ENCODE measurements around the gene TRIM32. TPM values are rescaled to one million over a fixed set of nuclear protein-coding genes. Genes with fewer than 3 reads are reported as not detected.

Gene TRIM32
- total RNA-seq, 4 donors from 2014 or later = 12.6 to 25.8 (median 24.3) TPM

DNA sequence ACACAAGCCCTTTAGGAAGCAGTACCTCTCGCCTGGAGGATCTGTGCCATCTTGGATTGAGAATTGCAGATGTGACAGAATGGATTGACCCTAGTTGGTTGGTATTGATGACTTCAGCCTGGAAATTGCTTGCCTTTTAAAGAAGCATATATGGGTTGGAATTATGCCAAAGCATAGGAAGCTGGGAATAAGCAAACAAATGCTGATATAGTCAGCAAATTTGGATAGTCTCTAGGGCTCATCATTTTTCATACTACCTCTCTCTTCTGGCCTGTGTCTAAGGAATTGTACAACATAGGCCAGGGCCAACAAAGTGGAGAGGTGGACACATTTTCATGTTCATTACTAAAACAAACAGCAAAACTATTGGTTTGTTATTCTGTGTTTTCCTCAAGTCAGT, 13.2 kb downstream of the TRIM32 start:
- no peak overlapping the region for H3K4me3 ChIP-seq
- TF ChIP-seq, protein P1, sequence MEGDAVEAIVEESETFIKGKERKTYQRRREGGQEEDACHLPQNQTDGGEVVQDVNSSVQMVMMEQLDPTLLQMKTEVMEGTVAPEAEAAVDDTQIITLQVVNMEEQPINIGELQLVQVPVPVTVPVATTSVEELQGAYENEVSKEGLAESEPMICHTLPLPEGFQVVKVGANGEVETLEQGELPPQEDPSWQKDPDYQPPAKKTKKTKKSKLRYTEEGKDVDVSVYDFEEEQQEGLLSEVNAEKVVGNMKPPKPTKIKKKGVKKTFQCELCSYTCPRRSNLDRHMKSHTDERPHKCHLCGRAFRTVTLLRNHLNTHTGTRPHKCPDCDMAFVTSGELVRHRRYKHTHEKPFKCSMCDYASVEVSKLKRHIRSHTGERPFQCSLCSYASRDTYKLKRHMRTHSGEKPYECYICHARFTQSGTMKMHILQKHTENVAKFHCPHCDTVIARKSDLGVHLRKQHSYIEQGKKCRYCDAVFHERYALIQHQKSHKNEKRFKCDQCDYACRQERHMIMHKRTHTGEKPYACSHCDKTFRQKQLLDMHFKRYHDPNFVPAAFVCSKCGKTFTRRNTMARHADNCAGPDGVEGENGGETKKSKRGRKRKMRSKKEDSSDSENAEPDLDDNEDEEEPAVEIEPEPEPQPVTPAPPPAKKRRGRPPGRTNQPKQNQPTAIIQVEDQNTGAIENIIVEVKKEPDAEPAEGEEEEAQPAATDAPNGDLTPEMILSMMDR (IDR thresholded peaks at IDR 0.05 in 4 of 5, conservative IDR thresholded peaks at IDR 0.05 in 1 of 5) = no peak
- no peak for TF ChIP-seq POLR2A (IDR thresholded peaks at IDR 0.05)
- DNase-seq = no peak
- H3K27ac ChIP-seq = peak overlapping the region in 3 of 4 donors; percentile 75 to 85 (median 81)
- H3K36me3 ChIP-seq = peaks cover 0 to 28% of the 10 kb centered on the region in 2 donors
- H3K9me3 ChIP-seq = no peaks in the 10 kb centered on the region
- no peak for ATAC-seq
- peaks cover 33 to 46% of the 10 kb centered on the region in 2 donors for H3K4me1 ChIP-seq
- in situ Hi-C loops (cut with MboI; ENCODE audit: low sequenced_read_pairs in 4 of 4) = no loop called here
- intact Hi-C loops (cut with DNase I; ENCODE audit: low total_unique reads) = no loop called here
- H3K27me3 ChIP-seq = no peaks in the 10 kb centered on the region

DNA sequence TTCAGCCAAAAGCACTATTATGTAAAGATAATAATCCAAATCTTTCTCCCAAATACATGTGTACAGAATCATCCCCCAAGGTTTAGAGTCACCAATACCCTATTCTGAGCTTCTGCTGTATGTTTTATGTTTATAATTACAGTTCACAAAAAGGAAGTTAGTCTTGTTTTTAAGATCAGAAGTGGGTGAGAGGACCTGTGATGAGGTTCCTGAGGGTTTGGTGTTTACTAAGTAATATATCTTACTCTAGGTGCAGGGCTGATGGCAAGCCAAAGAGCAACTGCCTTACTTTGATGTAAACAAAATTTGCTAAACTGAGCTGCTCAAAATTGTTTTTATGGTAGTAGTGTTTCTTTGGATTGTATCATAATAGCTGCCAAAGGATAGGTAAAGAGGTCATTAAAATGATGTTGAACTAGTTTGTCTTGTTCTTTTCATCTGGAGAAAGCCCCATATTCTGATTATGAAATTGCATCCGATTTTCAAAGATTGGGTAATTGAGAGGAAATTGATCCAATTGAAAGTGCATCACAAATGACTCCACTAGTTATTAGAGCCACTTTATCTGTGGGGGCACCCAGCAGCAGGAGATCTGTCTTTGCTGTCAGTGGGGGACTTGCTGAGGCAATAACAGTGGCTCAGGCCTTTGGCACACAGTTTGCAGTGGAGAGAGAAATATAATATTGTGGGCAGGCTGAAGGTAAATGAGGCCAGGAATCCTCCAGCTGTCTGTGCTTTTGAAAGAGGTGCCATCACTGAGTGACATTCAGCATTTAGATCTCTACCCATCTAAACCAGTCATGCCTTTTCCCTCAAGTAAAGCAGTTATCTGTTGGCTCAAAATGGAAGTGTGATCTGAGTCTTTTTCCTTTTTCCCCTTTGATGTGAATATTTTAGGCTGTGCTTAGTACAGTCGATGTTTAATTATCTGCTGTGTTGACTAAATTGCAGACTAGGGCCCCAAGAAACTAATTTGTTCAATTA, 14.1 kb downstream of the TRIM32 start:
- Histone ChIP-seq H3K36me3 (peaks cover 0 to 28% of the 10 kb centered on the region in 2 donors), H3K4me3 (no peak overlapping the region), H3K27ac (peak overlapping the region; percentile 54 to 85 (median 78)), H3K4me1 (peaks cover 33 to 39% of the 10 kb centered on the region in 2 donors), H3K9me3 (no peaks in the 10 kb centered on the region), H3K27me3 (no peaks in the 10 kb centered on the region)
- TF ChIP-seq POLR2A (IDR thresholded peaks at IDR 0.05) = no peak
- TF ChIP-seq, protein P1 (IDR thresholded peaks at IDR 0.05 in 4 of 5, conservative IDR thresholded peaks at IDR 0.05 in 1 of 5) = no peak
- DNase-seq (peak; percentile 24 to 75), ATAC-seq (peak; percentile 97 to 99)
- intact Hi-C loops (cut with DNase I; ENCODE audit: low total_unique reads) = no loop called here
- in situ Hi-C loops (cut with MboI; ENCODE audit: low sequenced_read_pairs in 4 of 4) = no loop called here

DNA sequence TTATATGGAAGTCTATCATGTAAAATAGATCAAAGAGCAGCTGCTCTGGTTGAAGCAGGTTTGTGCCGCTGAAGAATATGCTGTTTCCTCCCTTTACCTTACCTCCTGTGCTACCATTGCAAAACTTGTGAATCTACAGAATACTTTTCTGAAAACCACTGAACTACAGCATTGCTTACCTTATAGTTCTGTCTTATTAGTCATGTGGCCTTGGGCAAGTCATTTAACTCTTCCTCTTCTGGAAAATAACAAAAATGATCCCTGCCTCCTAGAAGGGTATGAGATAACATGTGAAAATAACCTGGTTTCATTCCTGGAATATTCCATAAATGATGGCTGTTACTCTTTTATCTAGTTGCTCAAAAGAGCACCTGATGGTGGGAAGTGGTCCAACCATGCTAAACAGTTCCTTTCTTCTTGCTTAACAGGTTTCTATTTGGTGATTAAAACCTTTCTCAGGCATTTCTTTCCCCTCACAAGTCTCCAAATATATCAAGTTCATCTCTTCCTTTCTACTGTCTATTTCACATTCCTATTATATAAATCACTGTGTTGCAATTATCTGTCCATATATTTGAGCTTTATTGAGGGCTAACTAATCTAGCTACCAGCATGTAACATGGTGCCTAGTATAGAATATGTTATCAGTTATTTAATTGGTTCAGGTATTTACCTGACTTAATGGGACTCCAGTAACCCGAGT, 15.0 kb downstream of the TRIM32 start:
- H3K4me3 ChIP-seq = no peak overlapping the region
- no peaks in the 10 kb centered on the region for H3K9me3 ChIP-seq
- TF ChIP-seq, protein P1 (IDR thresholded peaks at IDR 0.05 in 4 of 5, conservative IDR thresholded peaks at IDR 0.05 in 1 of 5) = no peak
- no peak for TF ChIP-seq POLR2A (IDR thresholded peaks at IDR 0.05)
- peak overlapping the region; percentile 54 to 85 (median 78) for H3K27ac ChIP-seq
- peaks cover 0 to 28% of the 10 kb centered on the region in 2 donors for H3K36me3 ChIP-seq
- no peak for DNase-seq
- ATAC-seq = no peak
- in situ Hi-C loops (cut with MboI; ENCODE audit: low sequenced_read_pairs in 4 of 4) (no loop called here), intact Hi-C loops (cut with DNase I; ENCODE audit: low total_unique reads) (no loop called here)
- H3K4me1 ChIP-seq = peaks cover 33 to 38% of the 10 kb centered on the region in 2 donors
- no peaks in the 10 kb centered on the region for H3K27me3 ChIP-seq

DNA sequence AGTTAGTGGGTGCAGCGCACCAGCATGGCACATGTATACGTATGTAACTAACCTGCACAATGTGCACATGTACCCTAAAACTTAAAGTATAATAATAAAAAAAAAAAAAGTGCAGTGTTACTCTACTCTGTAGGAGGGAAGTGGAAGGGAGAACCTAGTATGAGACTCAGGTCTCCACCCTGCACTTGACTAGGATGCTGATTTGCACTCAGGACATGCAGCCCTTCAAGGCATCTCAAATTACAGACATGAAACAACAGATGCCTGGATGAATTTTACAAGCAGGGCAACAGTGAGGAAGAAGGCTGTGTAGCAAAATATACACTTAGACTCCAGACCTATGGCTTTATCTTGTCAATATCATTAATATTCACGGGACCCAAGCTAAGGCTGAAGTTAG, 16.5 kb downstream of the TRIM32 start:
- ATAC-seq (peak in 1 of 2 donors; percentile 34), DNase-seq (no peak)
- H3K4me3 ChIP-seq = no peak overlapping the region
- TF ChIP-seq, protein P1 (IDR thresholded peaks at IDR 0.05 in 4 of 5, conservative IDR thresholded peaks at IDR 0.05 in 1 of 5) = no peak
- no peak for TF ChIP-seq POLR2A (IDR thresholded peaks at IDR 0.05)
- in situ Hi-C loops (cut with MboI; ENCODE audit: low sequenced_read_pairs in 4 of 4) = no loop called here
- no peaks in the 10 kb centered on the region for H3K27me3 ChIP-seq
- H3K9me3 ChIP-seq = no peaks in the 10 kb centered on the region
- peak overlapping the region in 1 of 4 donors; percentile 23 for H3K27ac ChIP-seq
- intact Hi-C loops (cut with DNase I; ENCODE audit: low total_unique reads) = no loop called here
- peaks cover 0 to 15% of the 10 kb centered on the region in 2 donors for H3K36me3 ChIP-seq
- peaks cover 33 to 38% of the 10 kb centered on the region in 2 donors for H3K4me1 ChIP-seq
